SK-N-SH treated with all-trans-retinoic acid at 6 μM for 48 hours (cell line): ENCODE data around the gene CAMK2A.

Source experiments
- ATAC-seq: fragments of 200-7000 bp; cut with Tn5 transposase; 3 replicates; pipeline ENCODE4 v1.9.1; 2020; ENCODE audit warnings: mild to moderate bottlenecking, moderate library complexity
- ARNTL ChIP-seq: fragments of 450-650 bp; formaldehyde crosslinking; IDR thresholded peaks from 2 replicates; pipeline ENCODE4 v1.5.0; 2020; ENCODE audit warnings: low read depth, mild to moderate bottlenecking, moderate library complexity, borderline replicate concordance
- BACH2 ChIP-seq: fragments of 250-450 bp; sonication (Bioruptor Pico); IDR thresholded peaks from 2 replicates; pipeline ENCODE4 v1.9.0; 2021; ENCODE audit warnings: mild to moderate bottlenecking, borderline replicate concordance
- CREB5 ChIP-seq: fragments of 250-450 bp; sonication (Bioruptor Pico); IDR thresholded peaks from 2 replicates; pipeline ENCODE4 v1.5.1; 2020; ENCODE audit warnings: low read depth, mild to moderate bottlenecking, moderate library complexity
- CSDC2 ChIP-seq: fragments of 250-450 bp; sonication (Bioruptor Pico); IDR thresholded peaks from 2 replicates; pipeline ENCODE4 v1.5.0; 2020; ENCODE audit warnings: mild to moderate bottlenecking, moderate library complexity
- ESRRG ChIP-seq: fragments of 250-450 bp; sonication (Bioruptor Pico); IDR thresholded peaks from 2 replicates; pipeline ENCODE4 v1.6.1; 2021; ENCODE audit warnings: mild to moderate bottlenecking
- GLIS3 ChIP-seq: fragments of 250-450 bp; sonication (Bioruptor Pico); IDR thresholded peaks from 2 replicates; pipeline ENCODE4 v1.5.0; 2020; ENCODE audit warnings: mild to moderate bottlenecking, moderate library complexity
- OSR1 ChIP-seq: fragments of 250-450 bp; sonication (Bioruptor Pico); IDR thresholded peaks from 2 replicates; pipeline ENCODE4 v1.8.0; 2022; ENCODE audit warnings: moderate library complexity, mild to moderate bottlenecking, inconsistent platforms
- PATZ1 ChIP-seq: fragments of 250-450 bp; sonication (Bioruptor Pico); IDR thresholded peaks from 2 replicates; pipeline ENCODE4 v1.8.0; 2020; ENCODE audit warnings: mild to moderate bottlenecking, moderate library complexity, borderline replicate concordance
- POU6F1 ChIP-seq: fragments of 250-450 bp; sonication (Bioruptor Pico); IDR thresholded peaks from 2 replicates; pipeline ENCODE4 v1.8.0; 2021; ENCODE audit warnings: low read depth, mild to moderate bottlenecking, moderate library complexity, borderline replicate concordance
- RARB ChIP-seq: fragments of 250-450 bp; sonication (Bioruptor Pico); IDR thresholded peaks from 2 replicates; pipeline ENCODE4 v1.8.0; 2021; ENCODE audit warnings: mild to moderate bottlenecking, moderate library complexity
- SNAI2 ChIP-seq: fragments of 250-450 bp; sonication (Bioruptor Pico); IDR thresholded peaks from 2 replicates; pipeline ENCODE4 v1.5.0; 2020; ENCODE audit warnings: mild to moderate bottlenecking, moderate library complexity
- TCF4 ChIP-seq: fragments of 250-450 bp; sonication (Bioruptor Pico); IDR thresholded peaks from 2 replicates; pipeline ENCODE4 v1.8.0; 2021; ENCODE audit warnings: mild to moderate bottlenecking, moderate library complexity, borderline replicate concordance
- TOX ChIP-seq: fragments of 250-450 bp; sonication (Bioruptor Pico); IDR thresholded peaks from 2 replicates; pipeline ENCODE4 v1.8.0; 2021; ENCODE audit warnings: mild to moderate bottlenecking, moderate library complexity, borderline replicate concordance
- TSHZ2 ChIP-seq: fragments of 250-450 bp; sonication (Bioruptor Pico); IDR thresholded peaks from 2 replicates; pipeline ENCODE4 v1.5.0; 2020; ENCODE audit warnings: mild to moderate bottlenecking, moderate library complexity
- ZC3H10 ChIP-seq: fragments of 250-450 bp; sonication (Bioruptor Pico); IDR thresholded peaks from 2 replicates; pipeline ENCODE4 v1.5.1; 2021; ENCODE audit warnings: mild to moderate bottlenecking, moderate library complexity
- ZFP3 ChIP-seq: fragments of 250-450 bp; sonication (Bioruptor Pico); IDR thresholded peaks from 2 replicates; pipeline ENCODE4 v1.5.0; 2020; ENCODE audit warnings: mild to moderate bottlenecking, moderate library complexity
- ZFP30 ChIP-seq: fragments of 450-650 bp; formaldehyde crosslinking; IDR thresholded peaks from 2 replicates; pipeline ENCODE4 v1.5.0; 2022; ENCODE audit warnings: mild to moderate bottlenecking, moderate library complexity
- ZNF565 ChIP-seq: fragments of 450-650 bp; formaldehyde crosslinking; conservative IDR thresholded peaks from 2 replicates; pipeline ENCODE4 v1.5.0; 2020; ENCODE audit warnings: low read depth, mild to moderate bottlenecking, moderate library complexity
- ZNF70 ChIP-seq: fragments of 450-650 bp; formaldehyde crosslinking; IDR thresholded peaks from 2 replicates; pipeline ENCODE4 v1.5.0; 2020; ENCODE audit warnings: mild to moderate bottlenecking, moderate library complexity
- ZNF8 ChIP-seq: fragments of 450-650 bp; formaldehyde crosslinking; IDR thresholded peaks from 2 replicates; pipeline ENCODE4 v1.5.0; 2020; ENCODE audit warnings: mild to moderate bottlenecking, moderate library complexity
- TF ChIP-seq, protein P1 (sequence below): fragments of 250-450 bp; sonication (Bioruptor Pico); IDR thresholded peaks from 2 replicates; pipeline ENCODE4 v1.5.1; 2021; ENCODE audit warnings: mild to moderate bottlenecking, moderate library complexity

Gene CAMK2A

DNA sequence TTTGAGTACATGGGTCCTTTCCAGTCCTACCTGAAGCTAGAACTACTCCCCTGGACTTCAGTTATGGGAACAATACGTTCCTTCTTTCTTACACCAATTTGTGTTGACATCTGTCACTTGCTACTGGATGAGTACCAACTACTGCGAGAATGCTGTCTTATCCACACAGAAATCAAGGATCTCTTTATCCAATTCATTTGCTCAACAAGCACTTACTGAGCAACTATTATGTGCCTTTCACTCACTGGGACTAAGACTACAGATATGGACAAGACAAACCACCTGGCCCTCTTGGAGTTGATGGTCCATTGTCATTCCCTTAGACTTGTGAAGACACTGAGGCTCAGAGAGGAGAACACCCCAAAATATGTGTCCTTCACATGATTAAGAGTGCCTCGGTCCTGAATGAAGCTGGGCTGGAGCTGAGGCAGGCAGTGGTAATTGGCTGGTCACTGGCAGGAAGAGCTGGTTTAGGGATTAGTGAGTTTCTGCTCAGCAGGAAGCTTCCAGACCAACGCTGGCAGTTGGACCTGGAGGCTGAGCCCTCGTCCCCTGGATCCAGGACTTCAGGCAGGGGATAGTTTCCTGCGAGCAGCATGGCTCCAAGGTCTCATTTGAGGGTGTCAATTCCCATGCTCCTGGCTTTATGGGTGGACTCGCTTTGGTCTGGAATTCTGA lies 21.6 kb upstream of the CAMK2A start:
- no peak for ATAC-seq
- TF ChIP-seq PATZ1 (CRISPR knock-in tag): no peak
- no peak for TF ChIP-seq SNAI2 (CRISPR knock-in tag)
- TF ChIP-seq, protein P1, sequence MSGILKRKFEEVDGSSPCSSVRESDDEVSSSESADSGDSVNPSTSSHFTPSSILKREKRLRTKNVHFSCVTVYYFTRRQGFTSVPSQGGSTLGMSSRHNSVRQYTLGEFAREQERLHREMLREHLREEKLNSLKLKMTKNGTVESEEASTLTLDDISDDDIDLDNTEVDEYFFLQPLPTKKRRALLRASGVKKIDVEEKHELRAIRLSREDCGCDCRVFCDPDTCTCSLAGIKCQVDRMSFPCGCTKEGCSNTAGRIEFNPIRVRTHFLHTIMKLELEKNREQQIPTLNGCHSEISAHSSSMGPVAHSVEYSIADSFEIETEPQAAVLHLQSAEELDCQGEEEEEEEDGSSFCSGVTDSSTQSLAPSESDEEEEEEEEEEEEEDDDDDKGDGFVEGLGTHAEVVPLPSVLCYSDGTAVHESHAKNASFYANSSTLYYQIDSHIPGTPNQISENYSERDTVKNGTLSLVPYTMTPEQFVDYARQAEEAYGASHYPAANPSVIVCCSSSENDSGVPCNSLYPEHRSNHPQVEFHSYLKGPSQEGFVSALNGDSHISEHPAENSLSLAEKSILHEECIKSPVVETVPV (CRISPR knock-in tag): no peak
- TF ChIP-seq BACH2 (CRISPR knock-in tag): no peak
- no peak for TF ChIP-seq ARNTL (CRISPR knock-in tag)
- TF ChIP-seq POU6F1: no peak
- TF ChIP-seq RARB (CRISPR knock-in tag): no peak
- no peak for TF ChIP-seq ZFP30 (CRISPR knock-in tag)
- no peak for TF ChIP-seq OSR1 (CRISPR knock-in tag)
- TF ChIP-seq ZNF8 (CRISPR knock-in tag): no peak
- no peak for TF ChIP-seq ZNF565 (CRISPR knock-in tag)

DNA sequence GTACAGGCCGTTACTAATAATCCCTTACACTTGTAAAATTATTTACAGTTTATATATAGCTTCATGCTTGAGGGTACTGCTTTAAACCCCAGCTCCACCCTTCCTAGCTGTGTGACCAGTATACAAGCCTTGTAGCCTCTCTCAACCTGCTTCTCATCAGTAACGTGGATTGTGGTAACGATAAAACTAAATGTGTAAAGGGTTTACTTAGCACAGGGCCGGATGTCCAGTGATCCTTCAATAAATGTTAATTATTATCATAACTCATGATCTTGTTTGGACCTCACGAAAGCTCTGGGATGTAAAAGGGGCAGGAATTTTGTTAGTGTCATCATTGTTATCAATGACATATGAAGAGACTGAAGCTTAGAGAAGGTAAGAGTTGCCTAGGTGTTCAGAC lies 20.7 kb upstream of the CAMK2A start:
- ATAC-seq: no peak
- no peak for TF ChIP-seq RARB (CRISPR knock-in tag)
- TF ChIP-seq TCF4 (CRISPR knock-in tag): no peak
- TF ChIP-seq CREB5 (CRISPR knock-in tag): no peak
- no peak for TF ChIP-seq ZFP3
- no peak for TF ChIP-seq ESRRG
- TF ChIP-seq TOX (CRISPR knock-in tag): no peak
- TF ChIP-seq, protein P1 (CRISPR knock-in tag): no peak
- TF ChIP-seq ZFP30 (CRISPR knock-in tag): no peak
- no peak for TF ChIP-seq SNAI2 (CRISPR knock-in tag)
- no peak for TF ChIP-seq CSDC2 (CRISPR knock-in tag)

DNA sequence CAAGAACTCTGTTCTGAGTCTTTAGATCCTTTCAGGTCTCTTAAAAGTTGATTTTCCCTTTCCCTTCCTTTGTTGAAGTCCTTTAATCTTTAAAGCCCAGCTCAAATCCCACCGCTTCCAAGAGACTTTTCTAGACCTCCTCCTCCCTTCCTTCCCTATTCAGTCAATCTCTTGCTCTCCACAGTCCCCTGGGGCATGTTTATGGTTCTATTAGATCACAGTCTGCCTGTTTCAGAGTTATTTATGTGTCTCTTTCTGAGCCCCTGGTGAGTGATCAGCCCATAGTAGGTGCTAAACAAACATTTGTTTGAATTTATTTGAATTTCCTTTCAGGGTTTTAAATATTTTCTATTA lies 20.3 kb upstream of the CAMK2A start:
- TF ChIP-seq POU6F1 (no peak), ZNF70 (no peak), TCF4 (CRISPR knock-in tag) (no peak), CSDC2 (CRISPR knock-in tag) (no peak), ZC3H10 (no peak), GLIS3 (CRISPR knock-in tag) (no peak), TSHZ2 (CRISPR knock-in tag) (no peak)
- no peak for ATAC-seq
